OCI-LY3 (cell line): ENCODE data around the gene HAUS6.

ENCODE experiments used
- H2AFZ ChIP-seq: fragments of 200-600, 300-600 bp; shearing (Covaris generic); 2 replicates; pipeline ENCODE4 v1.6.0; 2014; ENCODE audit warnings: antibody characterized with exemption, low read depth, low read length
- H3K27ac ChIP-seq: fragments of 200-600, 300-600 bp; sonication (generic); 2 replicates; pipeline ENCODE4 v1.5.1; 2014; ENCODE audit warnings: mild to moderate bottlenecking, low read length, moderate library complexity, mixed read lengths
- H3K27me3 ChIP-seq: fragments of 200-600, 300-600 bp; sonication (generic); 2 replicates; pipeline ENCODE4 v1.6.1; 2014; ENCODE audit warnings: low read depth, low read length, mixed read lengths
- H3K36me3 ChIP-seq: fragments of 200-600, 300-600 bp; sonication (generic); replicated peaks from 2 replicates; pipeline ENCODE3; 2014; ENCODE audit warnings: low read depth, low read length, mixed read lengths
- H3K4me1 ChIP-seq: fragments of 300-600, 200-600 bp; sonication (generic); 2 replicates; pipeline ENCODE4 v1.6.1; 2014; ENCODE audit warnings: low read length, mixed read lengths
- H3K4me2 ChIP-seq: fragments of 200-600, 300-600 bp; sonication (generic); 2 replicates; pipeline ENCODE4 v1.6.1; 2014; ENCODE audit warnings: low read length, mixed read lengths
- H3K4me3 ChIP-seq: fragments of 300-600, 200-600 bp; sonication (generic); 2 replicates; pipeline ENCODE4 v1.5.1; 2014; ENCODE audit warnings: antibody characterized with exemption, mild to moderate bottlenecking, low read length, moderate library complexity
- H3K79me2 ChIP-seq: fragments of 300-600, 200-600 bp; shearing (Covaris generic); 2 replicates; pipeline ENCODE4 v1.6.1; 2014; ENCODE audit warnings: mild to moderate bottlenecking, low read length, mixed read lengths
- H3K9ac ChIP-seq: fragments of 300-600, 200-600 bp; shearing (Covaris generic); 2 replicates; pipeline ENCODE4 v1.6.0; 2014; ENCODE audit warnings: mild to moderate bottlenecking, low read length, moderate library complexity
- H3K9me3 ChIP-seq: fragments of 200-600, 300-600 bp; shearing (Covaris generic); 2 replicates; pipeline ENCODE4 v1.6.1; 2014; ENCODE audit warnings: low read length, mixed read lengths; ENCODE audit not compliant: insufficient read depth
- H4K20me1 ChIP-seq: fragments of 200-600, 300-600 bp; sonication (generic); 2 replicates; pipeline ENCODE4 v1.6.1; 2016; ENCODE audit warnings: low read length, mixed read lengths; ENCODE audit not compliant: insufficient read depth
- CTCF ChIP-seq: fragments of 200-600, 300-600 bp; sonication (generic); IDR thresholded peaks from 2 replicates; pipeline ENCODE4 v1.5.1; 2014; ENCODE audit warnings: antibody characterized with exemption, low read length, low read depth
- EZH2phosphoT487 ChIP-seq: fragments of 200-600 bp; shearing (Covaris generic); IDR thresholded peaks from 2 replicates; pipeline ENCODE4 v1.6.1; 2018; ENCODE audit warnings: antibody characterized with exemption, mixed run types, low read depth

Gene HAUS6

GRCh38 chr9:19130436-19130835 is 27.7 kb upstream of the HAUS6 start:
- Histone ChIP-seq H3K4me3 (no peak overlapping the region), H3K9ac (no peak overlapping the region), H4K20me1 (no peaks in the 10 kb centered on the region), H3K27ac (no peak overlapping the region), H3K27me3 (no peaks in the 10 kb centered on the region), H3K4me1 (peaks cover 21% of the 10 kb centered on the region), H2AFZ (no peak overlapping the region), H3K36me3 (peaks cover 3% of the 10 kb centered on the region), H3K79me2 (peaks cover 14% of the 10 kb centered on the region), H3K4me2 (no peak overlapping the region), H3K9me3 (no peaks in the 10 kb centered on the region)
- no peak for TF ChIP-seq EZH2phosphoT487
- no peak for TF ChIP-seq CTCF

GRCh38 chr9:19127871-19128500 is 25.3 kb upstream of the HAUS6 start:
- H3K9me3 ChIP-seq: no peaks in the 10 kb centered on the region
- H3K36me3 ChIP-seq: peaks cover 12% of the 10 kb centered on the region
- peaks cover 21% of the 10 kb centered on the region for H3K4me1 ChIP-seq
- peak overlapping the region; percentile 73 for H2AFZ ChIP-seq
- peak overlapping the region; percentile 89 for H3K9ac ChIP-seq
- TF ChIP-seq CTCF: no peak
- no peak for TF ChIP-seq EZH2phosphoT487
- peak overlapping the region; percentile 89 for H3K4me3 ChIP-seq
- peak overlapping the region; percentile 78 for H3K4me2 ChIP-seq
- peak overlapping the region; percentile 60 for H3K27ac ChIP-seq
- no peaks in the 10 kb centered on the region for H4K20me1 ChIP-seq
- H3K27me3 ChIP-seq: no peaks in the 10 kb centered on the region
- H3K79me2 ChIP-seq: peaks cover 14% of the 10 kb centered on the region

GRCh38 chr9:19124430-19124793 is 21.7 kb upstream of the HAUS6 start:
- no peak for TF ChIP-seq EZH2phosphoT487
- TF ChIP-seq CTCF: no peak
- Histone ChIP-seq H3K9me3 (no peaks in the 10 kb centered on the region), H3K27me3 (no peaks in the 10 kb centered on the region), H3K27ac (no peak overlapping the region), H4K20me1 (no peaks in the 10 kb centered on the region), H3K4me3 (no peak overlapping the region), H3K4me1 (peaks cover 14% of the 10 kb centered on the region), H3K36me3 (peaks cover 39% of the 10 kb centered on the region), H3K4me2 (no peak overlapping the region), H3K79me2 (peaks cover 14% of the 10 kb centered on the region), H3K9ac (no peak overlapping the region), H2AFZ (no peak overlapping the region)

GRCh38 chr9:19122490-19123042 is 19.9 kb upstream of the HAUS6 start:
- H3K4me1 ChIP-seq: peaks cover 7% of the 10 kb centered on the region
- no peak overlapping the region for H3K27ac ChIP-seq
- H3K27me3 ChIP-seq: no peaks in the 10 kb centered on the region
- H2AFZ ChIP-seq: no peak overlapping the region
- TF ChIP-seq EZH2phosphoT487 (no peak), CTCF (no peak)
- H3K79me2 ChIP-seq: peaks cover 14% of the 10 kb centered on the region
- H4K20me1 ChIP-seq: no peaks in the 10 kb centered on the region
- H3K36me3 ChIP-seq: peaks cover 54% of the 10 kb centered on the region
- no peak overlapping the region for H3K4me2 ChIP-seq
- no peak overlapping the region for H3K9ac ChIP-seq
- no peaks in the 10 kb centered on the region for H3K9me3 ChIP-seq
- no peak overlapping the region for H3K4me3 ChIP-seq
